Activated T-cell treated with anti-CD3 and anti-CD28 coated beads, Interleukin-2, amount 50 U/mL, for 72 hours (primary cell): Measurements from ENCODE around the gene EIF2B2. TPM values are rescaled to one million over a fixed set of nuclear protein-coding genes. Genes with fewer than 3 reads are reported as not detected.

Experiments
- ATAC-seq, 2 donors: fragments of 150-1000 bp; cut with Tn5 transposase; replicated peaks in 1 of 2; 2 replicates each; pipeline ENCODE4 v1.10.0; 2021; ENCODE audit warnings: moderate library complexity in 2 of 2, mild to moderate bottlenecking in 1 of 2
- DNase-seq, 2 donors: peaks; one replicate each; pipeline ENCODE4 v3.0.0; 2021 to 2022; ENCODE audit warnings: mixed read lengths in 1 of 2
- H3K27ac Mint-ChIP-seq: one replicate; pipeline ENCODE4 v1.8.0; 2022; ENCODE audit warnings: mild to moderate bottlenecking, moderate library complexity, mixed read lengths
- H3K27me3 Mint-ChIP-seq: one replicate; pipeline ENCODE4 v1.8.0; 2022; ENCODE audit warnings: low read depth, mixed read lengths
- H3K36me3 Mint-ChIP-seq, 2 donors: one replicate each; pipeline ENCODE4 v1.8.0; 2022; ENCODE audit warnings: mixed read lengths in 2 of 2, mild to moderate bottlenecking in 1 of 2; ENCODE audit not compliant: insufficient read depth in 2 of 2
- H3K4me1 Mint-ChIP-seq: one replicate; pipeline ENCODE4 v1.8.0; 2022; ENCODE audit warnings: low read depth, mixed read lengths
- H3K4me3 Mint-ChIP-seq, 2 donors: one replicate each; pipeline ENCODE4 v1.8.0; 2022; ENCODE audit warnings: mild to moderate bottlenecking in 2 of 2, mixed read lengths in 2 of 2, moderate library complexity in 2 of 2
- H3K9me3 Mint-ChIP-seq, 2 donors: one replicate each; pipeline ENCODE4 v1.8.0; 2022; ENCODE audit warnings: mixed read lengths in 2 of 2
- total RNA-seq, 2 donors: library from RNA; stranded (reverse); gene quantifications; one replicate each; pipeline ENCODE4 v1.2.3, GENCODE V29; 2022

EIF2B2 gene
- total RNA-seq, 2 donors from 2014 or later: 50.3 to 68.5 TPM

DNA sequence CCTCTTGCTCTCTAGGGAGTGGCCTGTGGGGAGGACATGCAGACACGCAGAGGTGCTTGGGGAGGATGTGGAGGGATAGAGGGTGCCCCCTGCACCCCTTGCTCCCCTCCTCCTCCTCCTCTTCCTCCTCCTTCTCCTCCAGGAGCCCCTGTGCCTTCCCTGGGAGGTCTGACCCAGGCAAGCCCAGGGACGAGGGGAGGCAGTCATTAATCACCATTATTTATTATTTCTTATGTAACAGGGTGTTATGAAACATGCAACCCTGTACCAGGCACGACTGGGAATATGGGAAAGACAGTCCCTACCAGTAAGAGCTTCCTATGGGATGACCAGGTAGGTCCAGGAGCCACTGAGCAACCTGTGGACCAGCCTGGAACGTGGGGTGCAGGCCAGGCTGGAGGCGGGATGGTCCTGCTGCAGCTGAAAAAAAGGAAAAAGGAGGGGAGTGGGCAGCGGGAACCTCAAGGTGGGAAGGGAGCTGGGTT lies 24.8 kb upstream of the EIF2B2 start:
- H3K27me3 Mint-ChIP-seq: no peaks in the 10 kb centered on the region

DNA sequence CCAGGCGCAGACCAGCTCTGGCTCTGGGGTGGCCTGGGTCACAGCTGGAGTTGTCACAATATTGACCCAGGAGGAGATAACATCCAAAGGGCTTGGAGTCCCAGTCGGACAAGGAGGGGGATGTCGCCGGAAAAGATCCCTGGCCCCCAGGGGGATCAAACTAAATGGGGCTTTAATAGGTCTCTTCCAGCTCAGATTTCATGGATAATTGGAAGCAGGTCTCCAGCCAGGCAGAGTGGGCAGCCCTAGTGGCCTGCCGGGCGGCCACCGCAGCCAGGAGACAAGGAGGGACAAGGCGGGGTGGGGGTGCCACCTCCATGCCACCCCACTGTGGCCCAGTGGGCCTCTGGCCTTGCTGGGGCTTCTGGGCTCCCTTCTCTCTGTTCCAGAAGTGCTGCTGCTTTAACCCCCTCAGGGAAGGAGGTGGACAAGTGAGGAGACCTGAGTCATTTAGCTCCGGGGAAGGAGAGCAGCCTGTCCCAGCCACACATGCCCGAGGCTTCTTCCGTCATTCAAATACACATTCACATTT lies 24.2 kb upstream of the EIF2B2 start:
- Mint-ChIP-seq H3K27ac (no peak overlapping the region), H3K36me3 (no peaks in the 10 kb centered on the region)

More for the DNA sequence above, 24.8 kb upstream of the EIF2B2 start:
- Mint-ChIP-seq H3K27ac (no peak overlapping the region), H3K36me3 (no peaks in the 10 kb centered on the region), H3K9me3 (no peaks in the 10 kb centered on the region), H3K4me3 (no peak overlapping the region), H3K4me1 (peaks cover 5% of the 10 kb centered on the region)
- ATAC-seq (no peak), DNase-seq (no peak)

DNA sequence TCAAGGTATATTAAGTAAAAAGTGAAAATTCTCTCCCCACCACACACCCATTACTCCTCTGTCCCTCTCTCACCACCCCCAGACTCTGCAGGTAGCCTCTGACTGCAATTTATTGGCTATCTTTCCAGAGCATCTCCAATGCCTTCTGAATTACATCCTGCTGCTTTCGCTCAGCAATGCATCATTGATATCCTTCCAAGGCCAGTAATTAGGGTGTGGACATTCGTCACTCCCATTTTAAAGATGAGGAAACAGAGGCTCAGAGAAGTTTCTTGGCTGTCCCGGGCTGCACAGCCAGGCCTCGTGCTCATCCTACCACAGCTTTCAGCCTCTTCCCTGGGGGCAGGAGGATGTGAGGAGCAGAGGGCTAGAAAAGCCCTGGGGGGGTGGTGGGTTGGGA lies 23.7 kb upstream of the EIF2B2 start:
- DNase-seq (no peak), ATAC-seq (no peak)
- no peaks in the 10 kb centered on the region for H3K9me3 Mint-ChIP-seq
- no peaks in the 10 kb centered on the region for H3K27me3 Mint-ChIP-seq
- H3K4me3 Mint-ChIP-seq: no peak overlapping the region
- H3K36me3 Mint-ChIP-seq: no peaks in the 10 kb centered on the region
- H3K27ac Mint-ChIP-seq: no peak overlapping the region
- peaks cover 5% of the 10 kb centered on the region for H3K4me1 Mint-ChIP-seq

More for the DNA sequence above, 24.2 kb upstream of the EIF2B2 start:
- no peak overlapping the region for H3K4me3 Mint-ChIP-seq
- ATAC-seq (no peak), DNase-seq (no peak)
- H3K4me1 Mint-ChIP-seq: peaks cover 5% of the 10 kb centered on the region
- H3K27me3 Mint-ChIP-seq: no peaks in the 10 kb centered on the region
- no peaks in the 10 kb centered on the region for H3K9me3 Mint-ChIP-seq

DNA sequence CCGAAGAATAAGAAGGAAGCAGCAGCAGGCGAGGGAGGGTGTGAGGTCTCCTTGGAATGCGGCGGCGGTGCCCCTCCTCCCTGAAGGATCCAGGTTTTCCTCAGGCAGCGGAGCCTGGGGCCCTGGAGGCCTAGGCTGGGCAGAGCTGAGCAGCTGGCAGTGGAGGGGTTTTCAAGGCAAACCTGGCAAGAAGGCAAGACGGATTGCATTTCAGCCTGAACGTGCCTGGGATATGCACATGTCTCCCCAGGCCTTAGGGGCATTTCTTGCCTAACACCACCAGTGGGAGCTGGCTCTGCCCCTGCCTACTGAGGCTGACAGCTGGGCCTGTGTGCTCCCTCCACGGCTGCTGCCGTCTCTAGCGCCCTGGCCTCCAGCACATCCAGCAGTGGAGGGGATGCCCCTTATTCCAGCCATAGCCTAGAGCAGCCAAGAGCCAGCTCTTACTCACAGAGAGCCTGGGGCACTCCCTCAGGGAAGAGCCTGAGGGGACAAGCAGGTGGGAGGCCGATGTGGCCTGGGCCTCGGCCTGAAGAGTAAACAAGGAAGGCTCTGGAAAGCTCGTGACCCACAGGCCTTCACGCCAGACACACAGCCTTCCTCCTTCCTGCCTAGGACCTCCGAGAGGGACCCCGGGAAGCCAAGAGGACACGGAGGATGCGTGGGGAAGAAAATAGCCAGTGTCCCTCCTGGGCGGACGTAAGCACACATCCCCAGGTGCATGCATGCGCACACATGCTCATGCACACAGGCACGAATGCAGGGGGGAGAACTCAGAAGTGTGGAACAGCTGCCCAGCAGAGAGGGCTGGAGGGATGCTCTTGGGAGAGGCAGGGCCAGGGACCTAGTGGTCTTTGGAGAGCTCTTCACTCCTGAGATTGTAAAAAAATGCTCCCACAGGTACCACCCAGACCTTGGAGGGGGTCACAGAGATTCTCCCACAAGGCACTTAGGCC lies 23.0 kb upstream of the EIF2B2 start:
- Mint-ChIP-seq H3K27ac (no peak overlapping the region), H3K9me3 (no peaks in the 10 kb centered on the region), H3K36me3 (no peaks in the 10 kb centered on the region), H3K4me1 (peaks cover 5% of the 10 kb centered on the region), H3K27me3 (no peaks in the 10 kb centered on the region), H3K4me3 (no peak overlapping the region)
- DNase-seq (no peak), ATAC-seq (no peak)

DNA sequence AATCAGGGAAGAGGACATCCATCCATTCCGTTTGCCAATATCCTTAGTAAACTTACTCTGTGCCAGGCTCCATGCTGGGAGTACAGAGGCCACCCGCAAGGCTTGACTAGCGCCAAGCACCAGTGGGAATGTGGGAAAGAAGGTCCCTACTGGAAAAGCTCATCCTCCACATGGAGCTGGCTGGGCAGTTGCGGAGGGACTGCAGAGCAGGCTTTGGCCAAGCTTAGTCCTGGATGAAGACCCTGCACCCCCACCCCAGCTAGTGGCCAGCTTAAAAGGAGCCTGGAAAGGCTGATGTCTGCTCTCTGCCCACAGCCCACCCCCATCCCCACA lies 22.4 kb upstream of the EIF2B2 start:
- Mint-ChIP-seq H3K4me1 (peaks cover 5% of the 10 kb centered on the region), H3K4me3 (no peak overlapping the region), H3K36me3 (no peaks in the 10 kb centered on the region), H3K9me3 (no peaks in the 10 kb centered on the region), H3K27ac (no peak overlapping the region), H3K27me3 (no peaks in the 10 kb centered on the region)
- ATAC-seq (no peak), DNase-seq (no peak)

DNA sequence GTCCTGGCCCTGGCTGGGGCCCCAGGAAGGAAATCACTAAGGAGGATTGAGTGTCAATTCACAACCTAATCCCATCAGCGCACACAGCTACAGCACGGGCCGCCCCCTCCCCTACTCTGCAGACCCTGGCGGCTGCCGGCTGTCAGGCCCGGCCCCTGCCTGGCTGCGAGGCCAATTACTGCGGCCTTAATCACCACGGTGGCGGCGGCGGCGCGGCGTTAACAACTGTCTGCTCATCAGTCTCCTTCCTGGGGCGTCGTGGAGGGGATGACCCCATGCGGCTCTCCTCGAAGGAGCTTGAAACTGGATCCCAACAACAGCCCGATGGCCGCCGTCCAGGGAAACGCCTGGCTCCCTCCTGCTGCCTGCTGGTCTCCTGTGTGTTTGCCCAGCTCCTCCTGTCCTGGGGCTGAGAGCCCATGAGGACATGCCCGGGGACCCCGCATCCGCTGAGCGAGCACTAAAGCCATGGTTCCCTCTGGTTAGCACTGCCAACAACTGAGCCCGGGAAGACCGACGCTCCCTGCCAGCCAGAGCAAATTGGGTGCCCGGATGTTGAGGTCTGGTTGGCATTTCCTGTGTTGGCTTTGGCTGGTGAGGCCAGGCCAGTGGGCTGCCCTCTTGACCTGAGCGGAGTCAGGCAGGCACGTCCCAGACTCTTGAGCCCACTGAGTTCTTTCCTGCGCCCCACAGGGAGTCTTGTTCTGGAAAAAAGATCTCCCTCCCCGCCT lies 21.8 kb upstream of the EIF2B2 start:
- H3K36me3 Mint-ChIP-seq: no peaks in the 10 kb centered on the region
- no peaks in the 10 kb centered on the region for H3K9me3 Mint-ChIP-seq

DNA sequence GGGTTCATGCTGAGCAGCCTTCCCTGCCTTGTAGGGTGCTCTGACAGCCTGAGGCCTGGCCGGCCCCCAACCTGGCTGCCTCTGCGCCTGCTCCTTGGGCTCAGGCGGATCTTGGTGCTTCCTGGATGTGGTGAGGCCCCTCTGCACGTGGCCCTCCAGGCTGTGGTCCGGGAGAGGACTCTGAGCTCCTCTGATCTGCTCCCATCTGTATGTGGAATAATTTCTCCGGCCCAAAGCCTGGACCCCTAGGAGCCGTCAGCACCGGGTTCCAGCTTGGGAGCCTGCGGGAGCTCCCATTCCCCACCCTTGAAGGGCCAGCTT lies 21.3 kb upstream of the EIF2B2 start:
- Mint-ChIP-seq H3K27me3 (no peaks in the 10 kb centered on the region), H3K4me3 (no peak overlapping the region), H3K36me3 (no peaks in the 10 kb centered on the region), H3K4me1 (peaks cover 5% of the 10 kb centered on the region), H3K27ac (no peak overlapping the region), H3K9me3 (no peaks in the 10 kb centered on the region)
- ATAC-seq (no peak), DNase-seq (no peak)

More for the DNA sequence above, 21.8 kb upstream of the EIF2B2 start:
- Mint-ChIP-seq H3K4me3 (no peak overlapping the region), H3K27me3 (no peaks in the 10 kb centered on the region), H3K4me1 (peaks cover 5% of the 10 kb centered on the region), H3K27ac (no peak overlapping the region)
- DNase-seq: no peak
- no peak for ATAC-seq

DNA sequence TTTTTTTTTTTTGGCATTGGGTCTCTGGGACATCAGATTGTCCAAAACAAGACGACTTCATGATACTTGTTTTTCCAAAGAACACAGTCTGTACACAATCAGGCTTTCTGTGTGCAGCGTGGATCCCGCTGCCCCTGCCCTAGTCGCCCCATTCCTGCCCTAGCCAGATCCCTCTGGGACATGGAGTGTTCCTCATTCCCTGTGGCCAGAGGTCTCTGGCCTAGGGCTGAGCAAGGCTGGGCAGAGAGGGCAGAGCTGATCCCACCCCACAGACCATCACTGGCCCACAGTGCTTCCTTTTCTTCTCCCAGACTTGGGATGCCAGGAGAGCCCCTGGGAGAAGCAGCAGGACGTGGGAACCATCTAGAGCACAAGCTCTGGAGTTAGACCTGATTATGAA lies 20.9 kb upstream of the EIF2B2 start:
- DNase-seq (no peak), ATAC-seq (no peak)
- Mint-ChIP-seq H3K36me3 (no peaks in the 10 kb centered on the region), H3K4me1 (peaks cover 5% of the 10 kb centered on the region), H3K4me3 (no peak overlapping the region), H3K9me3 (no peaks in the 10 kb centered on the region), H3K27ac (no peak overlapping the region), H3K27me3 (no peaks in the 10 kb centered on the region)

DNA sequence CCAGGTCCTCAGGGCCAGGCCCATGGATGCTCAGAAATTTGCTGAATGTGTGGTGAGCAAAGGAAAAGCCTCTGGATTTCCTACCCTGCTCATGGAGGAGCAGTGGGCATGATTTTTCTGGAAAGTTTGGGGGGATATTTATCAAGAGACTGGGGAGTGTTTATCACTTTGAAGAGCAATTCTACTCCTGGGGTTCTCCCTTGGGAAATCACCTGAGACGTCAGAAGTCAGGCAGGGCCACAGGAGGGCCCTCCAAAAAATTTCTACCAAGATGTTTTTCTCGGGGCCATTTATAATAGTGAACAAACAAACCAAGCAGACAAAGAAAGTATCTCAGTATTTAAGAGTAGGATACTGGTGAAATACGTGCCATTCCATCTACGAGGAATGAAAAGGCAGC lies 20.1 kb upstream of the EIF2B2 start:
- Mint-ChIP-seq H3K4me1 (peaks cover 5% of the 10 kb centered on the region), H3K9me3 (no peaks in the 10 kb centered on the region), H3K27me3 (no peaks in the 10 kb centered on the region), H3K27ac (no peak overlapping the region), H3K36me3 (no peaks in the 10 kb centered on the region), H3K4me3 (no peak overlapping the region)
- ATAC-seq (no peak), DNase-seq (no peak)

DNA sequence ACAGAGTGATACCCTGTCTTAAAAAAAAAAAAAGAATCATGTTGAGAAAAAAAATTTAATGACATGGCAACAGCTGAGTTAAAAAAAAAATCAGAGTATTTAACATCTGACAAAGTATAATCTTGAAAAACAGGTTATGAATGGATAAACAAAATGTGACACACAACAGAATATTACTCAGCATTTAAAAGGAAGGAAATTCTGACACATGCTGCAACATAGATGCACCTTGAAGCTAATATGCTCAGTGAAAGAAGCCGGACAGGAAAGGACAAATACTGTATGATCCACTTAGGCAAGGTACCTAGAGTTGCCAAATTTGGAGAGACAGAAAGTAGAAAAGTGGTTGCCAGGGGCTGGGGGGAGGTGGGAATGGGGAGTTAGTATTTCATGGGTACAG lies 19.4 kb upstream of the EIF2B2 start:
- DNase-seq (no peak), ATAC-seq (no peak)

DNA sequence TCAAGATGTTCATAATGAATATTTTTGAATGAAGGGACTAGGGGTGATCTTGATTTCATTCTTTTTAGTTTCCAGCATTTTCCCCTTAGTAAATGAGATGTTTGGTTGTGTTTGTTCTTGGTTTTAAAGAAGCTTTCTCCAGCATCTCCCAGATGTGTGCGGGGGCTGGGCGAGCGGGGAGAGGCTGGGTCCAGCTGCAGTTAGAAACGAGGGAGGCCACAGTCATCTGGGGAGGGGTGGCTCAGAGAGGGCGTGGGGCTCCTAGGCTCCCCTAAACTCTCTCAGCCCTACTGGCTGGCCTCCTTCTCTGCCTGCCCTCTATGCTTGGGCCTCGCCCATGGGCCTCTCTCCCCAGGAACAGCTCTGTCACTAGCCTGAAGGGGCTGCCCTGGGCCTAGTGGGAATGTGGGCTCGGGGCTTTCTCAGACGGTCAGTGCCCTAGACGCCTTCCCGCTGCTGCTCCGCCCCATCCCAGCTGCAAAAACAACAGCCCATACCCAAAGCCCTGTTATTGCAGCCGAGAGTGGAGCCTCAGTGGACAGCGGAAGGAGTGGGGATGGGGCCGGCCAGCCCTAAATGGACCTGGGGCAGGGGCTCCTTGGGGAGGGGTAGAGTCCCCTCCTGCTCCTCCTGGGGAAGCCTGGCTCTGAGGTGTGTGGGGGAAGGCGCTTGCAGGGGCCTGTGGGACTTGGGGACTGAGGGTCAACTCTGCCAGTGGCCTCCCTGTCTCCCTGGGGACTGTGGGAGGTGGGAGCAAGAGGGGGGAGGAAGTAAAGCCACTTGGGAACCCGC lies 18.3 kb upstream of the EIF2B2 start:
- H3K9me3 Mint-ChIP-seq: no peaks in the 10 kb centered on the region
- no peaks in the 10 kb centered on the region for H3K27me3 Mint-ChIP-seq
- ATAC-seq (no peak), DNase-seq (no peak)
- no peak overlapping the region for H3K27ac Mint-ChIP-seq
- no peaks in the 10 kb centered on the region for H3K36me3 Mint-ChIP-seq
- no peak overlapping the region for H3K4me3 Mint-ChIP-seq
- H3K4me1 Mint-ChIP-seq: peaks cover 5% of the 10 kb centered on the region

More for the DNA sequence above, 19.4 kb upstream of the EIF2B2 start:
- Mint-ChIP-seq H3K4me1 (peaks cover 5% of the 10 kb centered on the region), H3K27me3 (no peaks in the 10 kb centered on the region), H3K9me3 (no peaks in the 10 kb centered on the region), H3K36me3 (no peaks in the 10 kb centered on the region), H3K4me3 (no peak overlapping the region), H3K27ac (no peak overlapping the region)

DNA sequence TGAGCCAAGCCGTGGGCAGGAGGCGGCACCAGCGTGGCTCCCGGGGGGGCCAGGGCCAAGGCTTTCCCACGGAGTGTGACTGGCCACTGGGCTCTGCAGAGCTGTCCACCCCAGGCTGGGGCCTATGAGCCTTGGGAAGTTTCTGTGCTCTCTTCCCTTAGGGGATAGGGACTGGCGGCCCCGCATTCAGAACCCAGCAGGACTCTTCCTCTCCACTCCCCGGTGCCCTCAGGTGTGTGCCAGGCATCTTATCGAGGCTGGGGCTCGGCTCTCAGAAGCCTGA lies 17.8 kb upstream of the EIF2B2 start:
- Mint-ChIP-seq H3K9me3 (no peaks in the 10 kb centered on the region), H3K36me3 (no peaks in the 10 kb centered on the region), H3K27me3 (no peaks in the 10 kb centered on the region), H3K27ac (no peak overlapping the region), H3K4me3 (no peak overlapping the region), H3K4me1 (peaks cover 5% of the 10 kb centered on the region)
- DNase-seq (no peak), ATAC-seq (no peak)

DNA sequence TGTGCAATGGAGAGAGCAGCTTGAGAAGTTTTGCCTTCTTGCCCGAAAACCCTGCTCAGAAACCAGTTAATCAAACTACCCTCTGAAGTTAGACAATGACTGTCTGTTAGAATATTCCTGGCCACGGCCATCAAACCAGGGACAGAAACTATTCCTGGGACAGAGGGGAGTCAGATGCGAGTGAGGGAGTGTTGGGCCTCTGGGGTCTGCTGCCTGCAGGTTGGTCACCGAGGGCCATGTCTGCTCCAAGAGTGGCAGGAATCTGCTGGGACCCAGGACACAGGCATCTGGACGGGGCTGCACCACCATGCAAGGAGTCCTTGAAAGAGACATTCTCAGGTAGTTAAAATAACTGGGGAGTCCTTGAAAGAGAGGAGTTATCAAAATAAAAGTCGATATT lies 16.9 kb upstream of the EIF2B2 start:
- DNase-seq: no peak
- no peak overlapping the region for H3K4me3 Mint-ChIP-seq
- peaks cover 5% of the 10 kb centered on the region for H3K4me1 Mint-ChIP-seq
- no peak overlapping the region for H3K27ac Mint-ChIP-seq
- H3K27me3 Mint-ChIP-seq: no peaks in the 10 kb centered on the region
- no peaks in the 10 kb centered on the region for H3K36me3 Mint-ChIP-seq
- no peaks in the 10 kb centered on the region for H3K9me3 Mint-ChIP-seq
- no peak for ATAC-seq
